Measurements from ENCODE around the gene CAPS.

CAPS gene

DNA sequence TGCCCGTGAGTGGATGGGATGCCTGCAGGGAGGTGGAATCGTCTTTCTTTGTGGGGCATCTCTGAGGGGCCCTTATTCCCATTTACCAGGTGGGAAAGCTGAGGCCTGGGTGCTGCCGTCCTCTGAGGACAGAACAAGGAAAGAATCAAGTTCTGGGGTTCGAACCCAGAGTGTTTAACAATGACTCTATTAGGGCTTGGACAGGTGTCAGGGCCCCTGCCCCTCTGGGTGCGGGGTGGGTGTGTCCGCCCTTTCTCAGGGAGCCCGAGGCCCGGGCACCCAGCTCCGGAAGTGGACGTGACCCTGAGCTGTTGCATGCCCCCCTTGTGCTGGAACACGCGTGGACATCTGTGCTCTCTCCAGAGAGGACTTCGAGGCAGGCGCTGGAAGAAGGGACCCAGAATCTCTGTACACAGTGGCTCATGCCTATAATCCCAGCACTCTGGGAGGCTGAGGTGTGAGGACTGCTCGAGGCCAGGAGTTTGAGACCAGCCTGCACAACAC, 21.2 kb upstream of the CAPS start:
- DNase-seq: no peak

- no peak for DNase-seq
Measured at GRCh38 chr19:5893296-5893903, 20.7 kb upstream of the CAPS start.

DNA sequence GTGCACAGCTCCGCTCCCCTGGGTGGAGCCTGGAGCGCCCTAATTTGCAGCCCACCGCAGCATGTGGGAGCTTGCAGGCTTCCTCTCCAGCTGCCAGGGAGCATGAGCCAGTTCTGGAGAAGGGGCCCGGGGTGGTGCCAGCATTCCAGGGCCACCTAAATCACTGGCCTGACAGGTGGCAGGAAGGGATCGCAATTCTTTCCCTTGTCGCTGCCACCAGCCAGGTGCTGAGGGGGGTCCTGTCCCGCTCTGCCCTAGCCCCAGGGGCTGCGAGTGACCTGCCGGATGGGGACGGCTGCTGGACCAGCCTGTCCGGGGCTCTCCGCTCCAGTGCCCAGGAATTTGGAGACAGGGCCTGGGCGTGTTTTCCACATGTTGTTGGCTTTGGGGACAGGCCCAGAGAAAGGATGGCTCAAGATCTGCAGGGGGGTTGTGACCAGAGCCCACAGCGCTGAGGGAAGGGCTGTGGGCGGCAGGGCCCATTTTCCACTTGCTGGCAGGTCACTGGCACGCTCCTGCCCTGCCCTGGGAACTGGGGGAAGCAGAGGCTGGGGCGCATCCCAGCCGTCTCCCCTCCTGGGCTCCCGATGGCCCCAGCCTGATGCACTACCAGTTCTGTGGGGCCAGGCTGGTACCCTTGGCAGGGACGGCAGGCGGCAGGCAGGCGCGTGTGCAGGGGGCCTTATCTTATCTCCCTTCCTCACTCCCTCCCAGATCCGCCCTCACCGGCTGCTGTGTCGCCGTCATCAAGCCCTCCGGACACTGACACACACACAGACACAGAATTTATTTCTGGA, 19.9 kb upstream of the CAPS start:
- no peak for DNase-seq

DNA sequence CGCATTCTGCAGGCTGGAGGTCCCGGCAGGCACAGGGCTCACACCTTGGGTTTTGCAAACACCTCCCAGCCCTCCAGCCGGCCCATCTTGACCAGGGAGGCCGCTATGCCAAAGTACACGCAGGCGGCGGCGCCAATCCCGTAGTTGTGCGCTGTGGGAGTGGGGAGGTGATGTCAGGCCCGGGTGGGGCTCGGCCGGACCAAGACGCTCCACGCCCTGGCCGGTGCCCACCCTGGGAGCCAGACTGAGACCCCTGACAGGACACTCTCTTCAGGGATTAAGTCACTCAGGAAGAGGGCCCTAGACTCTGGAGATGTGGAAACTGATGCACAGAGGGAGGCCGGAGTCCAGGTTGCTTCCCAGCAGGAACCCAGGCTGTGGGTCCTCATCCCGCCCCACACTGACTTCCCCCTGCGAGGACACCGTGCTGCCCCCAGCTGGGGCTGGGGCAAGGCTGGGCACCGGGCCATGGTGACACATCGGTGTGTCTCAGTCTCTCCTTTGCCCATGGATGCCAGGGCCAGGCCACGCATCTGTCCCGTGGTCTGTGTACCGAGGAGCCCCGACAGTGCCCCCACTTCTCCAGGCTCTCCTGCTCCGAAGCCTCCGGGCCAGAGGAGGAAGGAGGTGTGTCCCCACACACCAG, 19.2 kb upstream of the CAPS start:
- no peak for DNase-seq

GRCh38 chr19:5895409-5895808, 18.6 kb upstream of the CAPS start:
- DNase-seq: no peak

DNA sequence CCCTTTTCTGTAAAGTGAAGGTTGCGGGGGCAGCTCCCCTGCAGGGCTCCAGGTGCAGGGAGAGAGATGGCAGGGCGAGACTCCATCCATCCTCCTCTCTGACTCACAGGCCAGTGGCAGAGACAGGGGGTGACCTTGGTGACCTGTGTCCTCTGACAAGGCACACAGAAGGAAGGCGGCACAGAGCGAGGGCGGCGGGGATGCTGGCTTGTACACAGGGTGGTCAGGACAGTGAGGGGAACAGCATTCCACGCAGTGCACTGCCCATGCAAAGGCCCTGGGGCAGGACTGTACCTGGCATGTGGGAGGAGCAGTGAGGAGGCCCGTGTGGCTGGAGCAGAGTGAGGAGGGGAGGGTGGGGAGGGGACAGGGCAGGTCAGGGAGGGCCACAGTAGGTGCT, 18.2 kb upstream of the CAPS start:
- DNase-seq: no peak

GRCh38 chr19:5896365-5897076, 17.5 kb upstream of the CAPS start:
- DNase-seq: no peak

DNA sequence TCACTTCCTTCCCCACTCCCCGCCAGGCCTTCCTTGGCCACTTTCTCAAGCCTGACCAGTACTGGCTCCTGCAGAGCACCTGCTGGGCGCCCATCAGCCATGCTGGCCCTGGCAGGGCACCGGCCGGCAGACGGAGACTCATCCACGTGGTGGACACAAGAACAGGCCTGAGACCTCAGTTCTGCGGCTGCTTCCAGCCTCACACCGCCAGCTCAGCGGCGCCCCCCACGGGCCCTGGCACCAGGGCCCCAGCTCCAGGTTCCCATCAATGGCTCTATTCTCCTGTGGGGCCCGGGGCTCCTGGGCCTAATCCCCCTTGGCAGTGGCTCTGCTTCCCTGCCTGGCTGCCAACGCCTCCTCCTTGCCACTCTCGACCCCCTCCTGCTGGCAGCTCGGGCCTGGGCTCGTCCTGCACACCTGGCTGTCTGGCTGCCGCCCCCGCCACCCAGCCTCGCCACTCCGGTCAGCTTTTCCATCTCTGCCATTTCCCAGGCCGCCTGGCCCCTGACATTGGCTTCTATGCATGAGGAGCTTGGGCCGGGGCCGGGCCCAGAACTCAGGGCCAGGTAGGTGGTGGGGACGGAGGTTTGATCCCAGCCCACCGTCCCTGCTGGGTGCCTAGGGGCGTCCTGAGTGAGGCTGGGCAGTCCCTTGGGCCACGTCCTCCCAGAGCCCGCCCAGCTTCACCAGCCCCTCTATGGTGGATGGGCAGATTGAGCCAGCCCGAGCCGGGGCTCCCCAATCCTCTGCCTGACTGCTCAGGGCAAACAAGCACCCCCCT, 16.7 kb upstream of the CAPS start:
- DNase-seq: no peak

DNA sequence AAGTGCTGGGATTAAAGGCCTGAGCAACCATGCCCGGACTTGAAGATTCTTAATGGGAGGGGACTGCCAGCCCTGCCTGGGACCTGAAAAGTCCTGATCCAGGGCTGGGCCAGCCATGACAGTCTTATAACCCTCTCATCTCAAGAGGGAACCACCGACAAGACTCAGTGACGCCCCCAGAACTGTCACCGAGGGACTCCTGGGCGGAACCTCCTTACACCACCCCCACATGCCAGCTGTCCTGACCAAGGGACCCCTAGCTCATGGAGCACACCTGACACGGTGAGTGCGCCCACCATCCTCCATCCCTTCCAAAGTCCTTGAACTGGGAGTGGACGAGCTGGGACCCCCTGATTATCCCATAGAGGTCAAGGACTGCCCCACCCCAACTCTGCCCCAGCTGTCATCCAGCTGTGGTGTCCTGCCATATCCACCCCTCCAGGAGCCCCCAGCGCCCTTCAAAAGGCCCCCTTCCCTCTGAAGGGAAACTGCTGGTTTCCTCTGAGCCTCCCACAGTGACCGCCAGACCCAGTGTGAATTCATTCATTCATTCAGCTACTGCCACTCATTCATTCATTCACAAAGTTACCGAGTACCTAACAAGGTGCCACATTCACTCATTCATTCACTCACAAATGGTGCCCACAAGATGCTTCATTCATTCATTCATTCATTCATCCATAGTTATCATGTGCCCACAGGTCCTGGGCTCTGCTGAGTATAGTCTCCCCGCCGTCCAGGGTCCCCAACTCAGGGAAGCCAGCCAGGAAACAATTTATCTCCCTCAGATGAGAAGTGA, 14.1 kb upstream of the CAPS start:
- no peak for DNase-seq

DNA sequence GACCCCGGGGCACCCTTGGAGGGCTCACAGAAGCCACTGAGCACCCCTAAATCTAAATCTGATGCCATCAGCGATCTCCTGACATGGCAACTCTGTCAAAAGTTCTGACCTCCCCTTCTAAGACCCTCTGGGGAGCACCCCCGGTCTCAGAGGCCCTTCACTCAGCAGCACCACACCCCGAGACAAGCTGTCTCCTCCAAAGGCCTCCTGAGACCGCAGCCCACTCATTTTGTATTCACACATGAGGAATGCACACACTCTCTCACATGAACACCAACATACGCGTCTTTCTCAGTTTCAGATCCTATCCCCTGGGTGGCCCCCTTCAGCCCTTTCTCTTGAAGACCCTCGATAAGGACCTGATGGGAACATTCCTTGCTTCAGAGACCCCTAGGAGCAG, 13.1 kb upstream of the CAPS start:
- no peak for DNase-seq

GRCh38 chr19:5903056-5903623, 10.9 kb upstream of the CAPS start:
- no peak for DNase-seq

GRCh38 chr19:5903624-5904351, 10.3 kb upstream of the CAPS start, which contains the start of gene NDUFA11:
Gene NDUFA11 (minus strand): TSS chr19:5903790. CDS start chr19:5903708, 82 bp downstream.
- DNase-seq: peak; percentile 97 to 99 (median 97)

- peak; percentile 99 to 100 (median 100) for DNase-seq
Measured at GRCh38 chr19:5904352-5905113, 9.5 kb upstream of the CAPS start, which contains the start of gene VMAC. Gene VMAC (plus strand): TSS chr19:5904872. CDS start chr19:5904891, 19 bp downstream.

GRCh38 chr19:5905114-5905778, 8.8 kb upstream of the CAPS start:
- DNase-seq: no peak

- no peak for DNase-seq
Measured at GRCh38 chr19:5907241-5907640, 6.8 kb upstream of the CAPS start.

DNA sequence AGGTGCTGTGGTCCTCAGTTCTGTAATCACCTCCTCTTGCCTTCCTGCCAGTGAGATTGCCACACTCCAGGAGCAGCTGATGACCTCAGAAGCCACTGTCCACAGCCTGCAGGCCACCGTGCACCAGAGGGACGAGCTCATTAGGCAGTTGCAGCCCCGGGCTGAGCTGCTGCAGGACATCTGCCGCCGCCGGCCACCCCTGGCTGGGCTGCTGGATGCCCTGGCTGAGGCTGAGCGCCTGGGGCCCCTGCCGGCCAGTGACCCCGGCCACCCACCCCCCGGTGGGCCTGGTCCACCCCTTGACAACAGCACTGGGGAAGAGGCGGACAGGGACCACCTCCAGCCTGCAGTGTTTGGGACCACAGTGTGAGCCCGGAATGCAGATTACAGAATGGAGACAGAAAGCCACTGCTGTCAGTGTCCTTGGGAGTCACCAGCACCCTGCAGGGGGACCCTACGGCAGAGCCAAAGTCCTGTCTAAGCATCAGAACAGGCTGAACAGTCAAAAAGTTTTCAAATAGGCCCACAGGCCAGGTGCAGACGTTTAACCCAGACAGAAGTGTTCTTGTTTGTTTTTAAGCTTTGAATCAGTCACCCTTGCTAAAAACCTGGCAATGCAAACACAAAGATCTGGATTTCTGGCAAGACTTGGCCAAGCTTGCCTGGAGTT, 5.1 kb upstream of the CAPS start:
- DNase-seq: no peak

- no peak for DNase-seq
Measured at GRCh38 chr19:5910638-5910907, 3.5 kb upstream of the CAPS start.

DNA sequence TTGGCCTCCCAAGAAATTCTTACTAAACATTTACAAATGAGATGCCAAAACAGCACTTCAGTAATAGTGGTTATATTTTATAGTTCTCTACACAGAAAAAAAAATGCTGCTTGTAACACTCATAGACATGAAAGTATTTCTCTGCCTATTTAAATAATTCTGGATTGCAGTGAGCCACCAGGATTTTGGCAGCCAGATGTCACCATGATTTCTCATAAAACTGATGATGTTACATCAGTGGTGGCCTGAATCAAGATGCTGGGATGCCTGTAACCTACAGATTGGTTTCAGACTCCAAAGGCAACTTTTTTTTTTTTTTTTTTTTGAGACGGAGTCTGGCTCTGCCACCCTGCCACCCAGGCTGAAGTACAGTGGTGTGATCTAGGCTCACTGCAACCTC, 2.7 kb upstream of the CAPS start:
- DNase-seq: no peak

- DNase-seq: no peak
Measured at GRCh38 chr19:5914358-5914774, 312 bp downstream of the CAPS start.

Measured in activated naive CD4-positive, alpha-beta T cell (primary cell).